Astrocyte (in vitro differentiated cells and primary cell): ENCODE results near the gene THBS1. TPM values are rescaled to one million over a fixed set of nuclear protein-coding genes. Genes with fewer than 3 reads are reported as not detected.
A peak's percentile ranks its signal among the peaks of the same experiment; 100 is the strongest.

Experiments
- DNase-seq: peaks from one replicate; pipeline ENCODE4 v3.0.0-alpha.2; 2010; ENCODE audit warnings: low read depth
- FAIRE-seq: peaks from 2 replicates; lab custom pipeline; 2011; peaks lifted over from hg19 to GRCh38; lab: Jason Lieb, UNC
- H2AFZ ChIP-seq: 2 replicates; pipeline ENCODE4 v1.6.0; 2012; ENCODE audit warnings: low read depth, low read length, inconsistent platforms
- H3K27ac ChIP-seq: 2 replicates; pipeline ENCODE4 v1.5.1; 2011; ENCODE audit warnings: low read depth, low read length, inconsistent platforms
- H3K27me3 ChIP-seq: 2 replicates; pipeline ENCODE4 v1.6.0; 2011; ENCODE audit warnings: low read length, inconsistent platforms; ENCODE audit not compliant: insufficient read depth
- H3K36me3 ChIP-seq: 2 replicates; pipeline ENCODE4 v1.5.1; 2011; ENCODE audit warnings: low read length, inconsistent platforms; ENCODE audit not compliant: insufficient read depth
- H3K4me1 ChIP-seq: 2 replicates; pipeline ENCODE4 v1.5.1; 2011; ENCODE audit warnings: low read length, inconsistent platforms; ENCODE audit not compliant: insufficient read depth
- H3K4me2 ChIP-seq: 2 replicates; pipeline ENCODE4 v1.6.0; 2012; ENCODE audit warnings: low read length, inconsistent platforms
- H3K4me3 ChIP-seq: 2 replicates; pipeline ENCODE4 v1.5.1; 2011; ENCODE audit warnings: low read depth, mild to moderate bottlenecking, low read length, inconsistent platforms; ENCODE audit not compliant: insufficient read depth
- H3K79me2 ChIP-seq: 2 replicates; pipeline ENCODE4 v1.6.0; 2012; ENCODE audit warnings: mild to moderate bottlenecking, low read length, inconsistent platforms; ENCODE audit not compliant: insufficient read depth
- H3K9ac ChIP-seq: 2 replicates; pipeline ENCODE4 v1.6.0; 2012; ENCODE audit warnings: mild to moderate bottlenecking, low read length, inconsistent platforms
- H3K9me3 ChIP-seq: 2 replicates; pipeline ENCODE4 v1.5.1; 2012; ENCODE audit warnings: low read depth, mild to moderate bottlenecking, low read length, inconsistent platforms; ENCODE audit not compliant: insufficient read depth
- H4K20me1 ChIP-seq: 2 replicates; pipeline ENCODE4 v1.6.0; 2012; ENCODE audit warnings: low read length, inconsistent platforms; ENCODE audit not compliant: insufficient read depth
- H3K27ac Mint-ChIP-seq: one replicate; pipeline ENCODE4 v1.8.0; 2021; ENCODE audit warnings: mild to moderate bottlenecking, mixed read lengths; ENCODE audit not compliant: unreplicated experiment
- H3K27me3 Mint-ChIP-seq: one replicate; pipeline ENCODE4 v1.8.0; 2021; ENCODE audit warnings: low read depth, mixed read lengths; ENCODE audit not compliant: unreplicated experiment
- H3K36me3 Mint-ChIP-seq: one replicate; pipeline ENCODE4 v1.8.0; 2021; ENCODE audit warnings: low read depth, mixed read lengths; ENCODE audit not compliant: unreplicated experiment
- H3K4me1 Mint-ChIP-seq: one replicate; pipeline ENCODE4 v1.8.0; 2021; ENCODE audit warnings: low read depth, mixed read lengths; ENCODE audit not compliant: unreplicated experiment
- H3K4me3 Mint-ChIP-seq: one replicate; pipeline ENCODE4 v1.8.0; 2021; ENCODE audit warnings: mild to moderate bottlenecking, moderate library complexity, mixed read lengths; ENCODE audit not compliant: unreplicated experiment
- H3K9me3 Mint-ChIP-seq: one replicate; pipeline ENCODE4 v1.8.0; 2021; ENCODE audit warnings: mild to moderate bottlenecking, mixed read lengths; ENCODE audit not compliant: unreplicated experiment
- CTCF ChIP-seq: IDR thresholded peaks from 2 replicates; pipeline ENCODE4 v1.5.1; 2011; ENCODE audit warnings: low read depth, mild to moderate bottlenecking, inconsistent platforms, low read length, moderate library complexity; ENCODE audit not compliant: insufficient read depth
- EZH2 ChIP-seq: IDR thresholded peaks from 2 replicates; pipeline ENCODE4 v1.6.1; 2012; ENCODE audit warnings: mild to moderate bottlenecking, low read length, inconsistent platforms; ENCODE audit not compliant: insufficient read depth
- total RNA-seq: library from RNA; stranded (reverse); gene quantifications from 2 replicates; pipeline ENCODE4 v1.2.1, GENCODE V29; 2021

The THBS1 gene
- total RNA-seq, 1 donor from 2014 or later: 720 TPM

- H3K36me3 ChIP-seq: peaks cover 64% of the 10 kb centered on the region
- TF ChIP-seq EZH2: no peak
- no peak overlapping the region for H2AFZ ChIP-seq
- Mint-ChIP-seq H3K4me1 (peaks cover 49% of the 10 kb centered on the region), H3K4me3 (peak overlapping the region; percentile 98), H3K36me3 (peaks cover 22% of the 10 kb centered on the region), H3K27me3 (no peaks in the 10 kb centered on the region), H3K27ac (peak overlapping the region; percentile 49), H3K9me3 (peaks cover 2% of the 10 kb centered on the region)
- H3K79me2 ChIP-seq: peaks cover 47% of the 10 kb centered on the region
- peaks cover 77% of the 10 kb centered on the region for H4K20me1 ChIP-seq
- DNase-seq (no peak), FAIRE-seq (peak; percentile 56)
- H3K9me3 ChIP-seq: no peaks in the 10 kb centered on the region
- H3K4me3 ChIP-seq: peak overlapping the region; percentile 94
- H3K27me3 ChIP-seq: no peaks in the 10 kb centered on the region
- peaks cover 57% of the 10 kb centered on the region for H3K4me1 ChIP-seq
- H3K9ac ChIP-seq: peak overlapping the region; percentile 96
- peak overlapping the region; percentile 4 for H3K27ac ChIP-seq
- H3K4me2 ChIP-seq: peak overlapping the region; percentile 94
Measured at GRCh38 chr15:39583596-39584265, 2.9 kb downstream of the THBS1 start.

DNA sequence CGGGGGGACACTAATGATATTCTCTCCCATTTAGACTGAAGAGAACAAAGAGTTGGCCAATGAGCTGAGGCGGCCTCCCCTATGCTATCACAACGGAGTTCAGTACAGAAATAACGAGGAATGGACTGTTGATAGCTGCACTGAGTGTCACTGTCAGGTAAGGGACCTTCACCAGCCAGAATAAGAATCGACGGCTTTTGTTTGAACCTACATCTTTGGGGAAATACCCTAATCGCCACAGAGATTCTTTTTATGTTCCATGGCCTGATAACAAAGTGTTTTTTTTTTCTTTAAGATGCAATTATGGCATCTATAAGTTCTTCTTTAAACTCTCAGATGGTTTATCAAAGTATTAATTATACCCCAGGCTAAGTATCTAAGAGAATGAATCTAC, 3.4 kb downstream of the THBS1 start:
- no peaks in the 10 kb centered on the region for H3K9me3 ChIP-seq
- H3K27me3 ChIP-seq: no peaks in the 10 kb centered on the region
- H3K4me3 ChIP-seq: peak overlapping the region; percentile 94
- H4K20me1 ChIP-seq: peaks cover 83% of the 10 kb centered on the region
- no peaks in the 10 kb centered on the region for H3K9me3 Mint-ChIP-seq
- peak overlapping the region; percentile 96 for H3K9ac ChIP-seq
- H3K27ac Mint-ChIP-seq: peak overlapping the region; percentile 49
- peak overlapping the region; percentile 94 for H3K4me2 ChIP-seq
- TF ChIP-seq CTCF (no peak), EZH2 (no peak)
- DNase-seq (no peak), FAIRE-seq (no peak)
- peaks cover 69% of the 10 kb centered on the region for H3K36me3 ChIP-seq
- H3K36me3 Mint-ChIP-seq: peaks cover 24% of the 10 kb centered on the region
- H3K4me1 Mint-ChIP-seq: peaks cover 48% of the 10 kb centered on the region
- H3K4me1 ChIP-seq: peaks cover 52% of the 10 kb centered on the region
- no peak overlapping the region for H2AFZ ChIP-seq
- no peak overlapping the region for H3K27ac ChIP-seq
- peaks cover 47% of the 10 kb centered on the region for H3K79me2 ChIP-seq
- no peaks in the 10 kb centered on the region for H3K27me3 Mint-ChIP-seq
- H3K4me3 Mint-ChIP-seq: peak overlapping the region; percentile 98

GRCh38 chr15:39584662-39585388, 3.9 kb downstream of the THBS1 start:
- no peak for TF ChIP-seq CTCF
- no peak for TF ChIP-seq EZH2
- Histone ChIP-seq H3K4me2 (peak overlapping the region; percentile 94), H2AFZ (no peak overlapping the region), H3K4me3 (peak overlapping the region; percentile 94), H4K20me1 (peaks cover 88% of the 10 kb centered on the region), H3K27me3 (no peaks in the 10 kb centered on the region), H3K9me3 (no peaks in the 10 kb centered on the region), H3K9ac (peak overlapping the region; percentile 96), H3K36me3 (peaks cover 75% of the 10 kb centered on the region), H3K27ac (no peak overlapping the region), H3K4me1 (peaks cover 46% of the 10 kb centered on the region), H3K79me2 (peaks cover 47% of the 10 kb centered on the region)
- H3K4me1 Mint-ChIP-seq: peaks cover 43% of the 10 kb centered on the region
- peaks cover 24% of the 10 kb centered on the region for H3K36me3 Mint-ChIP-seq
- H3K9me3 Mint-ChIP-seq: no peaks in the 10 kb centered on the region
- FAIRE-seq: peak; percentile 86
- peak overlapping the region; percentile 21 for H3K27ac Mint-ChIP-seq
- no peak for DNase-seq
- H3K27me3 Mint-ChIP-seq: no peaks in the 10 kb centered on the region
- peak overlapping the region; percentile 98 for H3K4me3 Mint-ChIP-seq
